Esophagus muscularis mucosa (tissue), 4 donors: ENCODE results near the gene FOXP3.

ENCODE experiments used
- EP300 ChIP-seq: sonication (generic); formaldehyde crosslinking; IDR thresholded peaks from one replicate; pipeline ENCODE4 v1.6.1; 2017; ENCODE audit warnings: antibody characterized with exemption
- POLR2A ChIP-seq: fragments of 450-650 bp; IDR thresholded peaks from one replicate; pipeline ENCODE4 v1.6.1; 2017; ENCODE audit warnings: antibody characterized with exemption, moderate library complexity, mild to moderate bottlenecking, low read depth
- POLR2AphosphoS5 ChIP-seq, 2 donors: sonication (generic); formaldehyde crosslinking; IDR thresholded peaks; one replicate each; pipeline ENCODE4 v1.6.1; 2017; ENCODE audit warnings: antibody characterized with exemption in 2 of 2
- TF ChIP-seq, protein P1 (sequence below), 3 experiments: fragments of 200-600 bp in 2 of 3; fragments of 450-650 bp in 1 of 3; sonication (generic) in 2 of 3; IDR thresholded peaks; one replicate each; pipeline ENCODE4 v1.5.1; 2017 to 2019; ENCODE audit warnings: antibody characterized with exemption in 3 of 3, mild to moderate bottlenecking in 2 of 3, moderate library complexity in 1 of 3

- TF ChIP-seq, protein P1, sequence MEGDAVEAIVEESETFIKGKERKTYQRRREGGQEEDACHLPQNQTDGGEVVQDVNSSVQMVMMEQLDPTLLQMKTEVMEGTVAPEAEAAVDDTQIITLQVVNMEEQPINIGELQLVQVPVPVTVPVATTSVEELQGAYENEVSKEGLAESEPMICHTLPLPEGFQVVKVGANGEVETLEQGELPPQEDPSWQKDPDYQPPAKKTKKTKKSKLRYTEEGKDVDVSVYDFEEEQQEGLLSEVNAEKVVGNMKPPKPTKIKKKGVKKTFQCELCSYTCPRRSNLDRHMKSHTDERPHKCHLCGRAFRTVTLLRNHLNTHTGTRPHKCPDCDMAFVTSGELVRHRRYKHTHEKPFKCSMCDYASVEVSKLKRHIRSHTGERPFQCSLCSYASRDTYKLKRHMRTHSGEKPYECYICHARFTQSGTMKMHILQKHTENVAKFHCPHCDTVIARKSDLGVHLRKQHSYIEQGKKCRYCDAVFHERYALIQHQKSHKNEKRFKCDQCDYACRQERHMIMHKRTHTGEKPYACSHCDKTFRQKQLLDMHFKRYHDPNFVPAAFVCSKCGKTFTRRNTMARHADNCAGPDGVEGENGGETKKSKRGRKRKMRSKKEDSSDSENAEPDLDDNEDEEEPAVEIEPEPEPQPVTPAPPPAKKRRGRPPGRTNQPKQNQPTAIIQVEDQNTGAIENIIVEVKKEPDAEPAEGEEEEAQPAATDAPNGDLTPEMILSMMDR (IDR thresholded peaks at IDR 0.05) = no peak
- TF ChIP-seq POLR2AphosphoS5 (IDR thresholded peaks at IDR 0.05) (no peak), EP300 (no peak), POLR2A (no peak)
Observed at GRCh38 chrX:49270249-49270921, 5.9 kb upstream of the FOXP3 start.
